Activated T-cell treated with anti-CD3 and anti-CD28 coated beads for 24 hours (primary cell): Measurements from ENCODE around the gene COL4A6.

Source experiments
- DNase-seq: peaks from one replicate; pipeline ENCODE4 v3.0.0-alpha.2; 2020; ENCODE audit warnings: low read depth

COL4A6 gene

GRCh38 chrX:108331126-108331909, 106.9 kb downstream of the COL4A6 start:
- DNase-seq, result no peak

DNA sequence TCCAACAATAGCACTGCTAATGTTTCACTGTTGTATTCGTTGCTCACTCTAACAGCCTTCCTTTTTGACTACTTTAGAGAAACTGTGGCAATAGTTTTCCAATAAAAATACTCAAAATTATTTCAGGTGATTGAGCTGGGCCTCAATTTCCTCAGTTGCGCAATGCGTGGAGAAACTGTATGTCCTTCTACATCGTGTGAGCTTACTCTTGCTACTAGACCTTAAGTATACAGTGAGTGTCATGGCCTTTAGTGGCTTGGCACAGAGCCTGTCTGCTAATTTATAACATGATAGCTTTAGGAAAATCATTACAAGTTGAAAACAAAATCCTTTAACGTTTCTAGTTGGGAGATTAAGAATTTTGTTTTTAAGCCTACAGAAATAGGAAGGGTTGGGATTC, 114.5 kb downstream of the COL4A6 start:
- DNase-seq, result no peak

DNA sequence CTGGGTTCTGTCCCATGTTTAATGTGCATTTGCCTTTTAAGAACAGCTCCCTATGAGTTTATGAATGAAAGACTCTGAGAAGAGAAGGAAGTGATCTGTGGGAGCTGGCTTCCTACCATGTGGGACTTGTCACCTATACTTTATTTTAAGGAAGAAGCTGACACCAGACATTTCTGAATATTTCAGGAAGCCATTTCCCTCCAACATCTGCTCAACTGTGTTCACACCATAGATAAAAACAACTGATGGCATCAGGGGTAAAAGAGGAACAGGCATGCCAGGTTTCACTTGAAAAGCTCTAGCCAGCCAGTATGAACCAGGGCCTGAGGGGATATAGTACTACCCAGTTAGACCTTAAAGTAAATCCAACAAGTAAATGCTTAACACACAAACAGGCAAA, 116.0 kb downstream of the COL4A6 start:
- DNase-seq, result no peak

GRCh38 chrX:108316456-108316855, 121.8 kb downstream of the COL4A6 start:
- no peak for DNase-seq

DNA sequence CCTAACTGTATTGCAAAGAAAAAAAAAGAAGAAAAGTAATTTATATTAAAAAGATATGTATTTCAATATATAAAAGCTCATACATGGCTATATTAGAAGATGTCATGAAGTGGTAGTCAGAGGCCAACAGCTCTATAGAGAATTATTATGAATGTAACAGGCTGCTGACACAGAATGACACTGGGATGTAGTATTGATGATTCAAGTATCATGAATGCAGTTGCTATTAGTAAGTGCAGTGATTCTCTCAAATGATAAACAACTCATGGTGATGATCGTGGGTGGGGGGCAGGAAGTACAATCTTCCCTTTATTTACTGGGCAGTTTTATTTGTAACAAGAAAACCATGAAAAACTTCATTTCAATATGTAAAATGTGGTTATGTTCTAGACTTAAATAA, 124.6 kb downstream of the COL4A6 start:
- DNase-seq, result no peak

GRCh38 chrX:108312957-108313356, 125.3 kb downstream of the COL4A6 start:
- DNase-seq, result no peak

DNA sequence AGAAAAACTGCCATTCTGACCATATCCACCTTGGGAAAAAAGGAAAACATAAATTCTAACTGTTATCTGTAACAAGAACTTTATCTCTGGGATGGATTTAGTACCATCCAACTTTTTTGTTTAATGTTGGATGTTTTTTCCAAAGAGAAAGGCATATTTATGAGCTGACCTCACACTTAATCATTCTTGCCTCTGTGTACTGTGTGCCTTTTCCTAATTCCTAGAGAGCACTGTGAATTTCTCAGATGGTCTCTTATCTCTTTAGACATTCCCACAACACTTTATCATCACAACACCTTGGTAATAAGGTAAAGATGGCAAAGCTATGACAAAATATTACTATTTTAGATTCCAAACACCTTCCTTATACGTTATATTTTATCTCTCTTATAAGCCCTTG, 126.2 kb downstream of the COL4A6 start:
- DNase-seq, result no peak

DNA sequence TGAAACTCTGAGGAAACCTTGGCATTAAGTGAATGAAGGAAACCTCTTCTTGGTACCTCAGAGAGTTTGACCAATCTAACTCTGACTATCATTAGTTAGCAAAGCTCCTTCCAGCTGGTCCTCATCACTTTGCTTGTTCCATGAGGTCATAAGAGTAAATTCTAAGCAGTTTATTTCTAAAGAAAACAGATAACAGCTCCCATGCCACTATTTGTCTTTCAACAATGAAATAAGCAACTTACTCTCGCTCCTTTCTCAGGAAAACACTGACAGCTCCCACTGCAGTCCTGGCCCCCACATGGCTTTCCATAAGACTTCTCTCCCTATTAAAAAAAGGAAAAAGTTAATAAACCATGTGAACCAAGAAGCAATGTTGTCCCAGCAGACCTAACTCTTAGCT, 127.7 kb downstream of the COL4A6 start:
- no peak for DNase-seq

GRCh38 chrX:108309144-108309543, 129.1 kb downstream of the COL4A6 start:
- no peak for DNase-seq

DNA sequence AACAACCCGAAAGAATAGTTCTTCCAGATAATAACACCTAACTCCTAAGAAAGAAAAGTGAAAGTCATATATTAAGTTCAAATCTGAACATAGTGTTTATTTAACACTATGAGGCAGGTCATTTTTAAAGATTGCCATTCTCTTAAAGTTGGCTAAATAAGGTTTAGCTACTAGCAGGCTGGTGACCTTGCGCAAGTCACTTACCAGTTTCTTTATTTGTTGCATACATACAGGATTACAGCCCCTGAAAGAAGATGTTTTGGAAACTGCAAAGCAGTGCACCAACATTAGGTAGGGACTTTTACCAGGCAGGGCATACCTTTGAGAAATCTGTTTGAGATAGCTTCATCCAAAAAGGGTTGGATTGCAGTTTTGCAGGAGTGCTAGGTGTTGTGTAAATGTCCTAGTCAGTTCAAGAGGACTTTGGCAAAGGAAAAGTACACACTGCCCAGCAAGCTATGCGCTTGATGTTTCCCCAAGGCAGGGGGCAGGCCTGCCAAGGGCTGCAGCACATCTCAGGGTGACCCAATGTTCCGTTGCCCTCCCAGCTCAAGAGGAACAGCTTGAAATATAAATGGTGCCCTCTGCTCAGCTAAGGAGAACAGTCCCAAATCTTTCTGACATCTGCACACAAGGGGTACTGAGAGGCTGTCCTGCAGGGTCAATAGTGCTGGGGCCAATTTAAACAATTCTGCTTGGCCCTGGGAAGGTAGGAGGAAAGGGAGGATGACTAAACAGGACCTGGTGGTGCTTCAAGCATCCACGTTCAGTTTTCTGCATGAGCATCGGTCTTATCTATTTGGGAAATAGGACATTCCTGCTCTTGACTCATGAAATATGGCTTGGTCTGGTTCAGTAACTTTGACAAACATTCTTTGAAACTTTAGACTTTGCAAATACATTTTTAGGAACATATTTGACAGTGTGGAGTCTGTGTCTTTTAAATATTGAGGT, 130.8 kb downstream of the COL4A6 start:
- no peak for DNase-seq

GRCh38 chrX:108306086-108306485, 132.1 kb downstream of the COL4A6 start:
- DNase-seq, result no peak

DNA sequence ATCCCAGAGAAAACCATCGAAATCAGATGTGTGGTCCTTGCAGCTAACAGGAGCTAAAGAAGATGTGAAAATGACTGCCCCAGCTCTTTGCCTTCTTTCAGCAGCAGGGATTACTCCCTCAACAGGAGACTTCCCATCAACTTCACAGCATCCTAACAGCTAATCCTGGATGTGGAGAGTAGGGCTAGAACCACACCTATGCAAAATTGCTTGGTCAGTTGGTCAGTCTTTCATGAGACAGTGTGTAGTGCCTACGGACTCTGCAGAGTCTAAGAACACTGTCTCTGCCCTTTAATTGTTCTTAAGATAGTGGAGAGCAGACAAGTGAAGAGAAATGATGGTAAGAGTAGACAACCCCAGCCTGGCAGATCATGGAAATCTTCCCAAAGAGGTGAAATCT, 133.5 kb downstream of the COL4A6 start:
- DNase-seq, result no peak

DNA sequence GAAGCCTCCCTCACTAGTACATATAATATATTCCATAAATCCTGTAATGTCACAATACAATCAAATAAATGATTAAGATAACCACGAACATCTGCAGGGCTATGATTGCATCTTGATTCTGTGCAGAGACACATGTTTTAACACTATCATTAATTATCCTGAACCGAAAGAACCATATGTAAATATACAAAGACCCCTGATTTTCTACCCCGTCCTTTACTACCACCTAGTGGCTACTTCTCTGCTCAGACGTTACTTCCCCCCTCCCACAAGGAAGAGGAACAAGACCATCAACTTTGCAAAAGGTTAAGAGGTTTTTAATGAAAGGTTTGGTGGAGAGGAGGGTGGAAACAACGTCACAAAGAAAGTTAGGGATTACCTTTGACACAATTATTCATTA, 134.0 kb downstream of the COL4A6 start:
- no peak for DNase-seq

- DNase-seq, result no peak
These were observed 134.5 kb downstream of the COL4A6 start for GRCh38 chrX:108303682-108304081.

DNA sequence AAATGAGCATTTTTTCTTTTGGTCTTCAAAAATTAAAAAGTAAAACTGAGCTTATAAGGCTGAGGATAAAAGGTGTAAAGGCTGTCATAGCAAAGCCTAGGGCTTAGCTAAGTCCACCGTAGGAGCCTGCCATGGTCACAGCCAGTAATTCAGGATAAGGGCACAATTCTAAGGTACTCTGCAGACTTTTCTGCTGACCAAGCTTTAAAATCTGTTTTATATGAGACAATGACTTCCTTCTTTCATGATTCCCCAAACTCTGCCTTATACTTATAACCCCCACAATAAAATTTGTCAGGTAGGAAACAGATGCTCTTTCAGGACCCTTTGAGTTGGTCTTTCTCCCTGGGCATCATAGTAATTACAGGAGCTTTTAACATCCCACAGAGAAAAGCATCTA, 138.5 kb downstream of the COL4A6 start:
- DNase-seq, result no peak

DNA sequence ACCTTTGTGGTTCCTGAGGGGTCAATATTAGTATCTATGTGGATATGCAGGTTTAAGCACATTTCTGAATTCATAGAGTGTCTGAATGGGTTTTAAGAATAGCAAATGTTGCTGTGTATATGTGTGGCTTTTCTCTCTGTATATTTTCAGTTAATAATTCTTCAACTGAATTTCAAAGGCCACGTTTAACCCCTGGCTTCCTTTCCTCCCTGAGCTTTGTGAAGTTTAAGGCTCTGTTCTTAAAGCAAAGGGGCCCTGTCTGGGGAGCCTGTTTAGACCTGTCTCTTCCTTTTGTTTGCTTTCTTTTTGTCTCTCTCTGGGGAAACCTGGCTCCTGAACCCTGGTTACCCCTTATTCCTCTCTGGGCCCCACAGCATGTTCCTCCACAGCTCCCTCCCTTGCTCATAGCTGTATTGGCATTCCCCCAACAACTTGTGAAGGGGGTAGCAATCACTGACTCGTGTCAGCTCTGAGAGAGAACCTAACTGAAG, 139.1 kb downstream of the COL4A6 start:
- DNase-seq, result no peak

DNA sequence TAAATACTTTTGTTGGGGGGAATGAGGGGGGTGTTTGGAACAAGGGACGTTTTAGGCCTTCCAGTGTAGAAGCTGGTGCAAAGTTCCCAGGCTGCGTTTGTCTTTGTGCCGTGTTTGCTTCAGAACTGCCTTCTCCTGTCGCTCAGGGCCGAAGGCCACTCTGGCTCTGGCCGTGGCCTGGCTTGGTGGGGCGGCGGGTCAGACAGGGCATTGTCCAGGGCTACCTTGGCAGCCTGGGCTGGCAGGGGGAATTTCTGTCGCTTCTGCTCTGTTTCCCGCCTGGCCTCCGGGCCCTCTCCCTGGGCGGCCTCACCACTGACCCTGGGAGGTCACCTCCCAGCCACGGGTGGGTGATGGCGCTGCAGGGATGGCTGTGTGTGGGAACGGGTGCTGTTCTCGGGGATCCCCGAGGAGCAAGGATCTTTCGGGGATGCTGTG, 140.0 kb downstream of the COL4A6 start:
- no peak for DNase-seq

DNA sequence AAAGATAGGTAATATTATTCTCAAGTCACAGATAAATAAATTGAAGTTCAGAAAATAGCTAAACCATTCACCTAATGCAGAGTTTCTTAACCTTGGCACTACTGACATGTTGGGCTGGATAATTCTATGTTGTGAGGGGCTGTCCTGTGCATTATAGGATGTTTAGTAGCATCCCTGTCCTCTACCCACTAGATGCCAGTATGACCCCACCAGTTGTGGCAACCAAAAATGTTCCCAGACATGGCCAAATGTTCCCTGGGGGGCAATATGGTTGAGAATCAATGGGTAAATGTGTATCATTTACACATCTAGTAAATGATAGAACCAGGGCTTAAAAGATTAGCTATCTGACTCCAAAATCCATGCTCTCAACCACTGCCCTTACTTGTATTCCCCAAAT, 140.9 kb downstream of the COL4A6 start:
- DNase-seq, result no peak

DNA sequence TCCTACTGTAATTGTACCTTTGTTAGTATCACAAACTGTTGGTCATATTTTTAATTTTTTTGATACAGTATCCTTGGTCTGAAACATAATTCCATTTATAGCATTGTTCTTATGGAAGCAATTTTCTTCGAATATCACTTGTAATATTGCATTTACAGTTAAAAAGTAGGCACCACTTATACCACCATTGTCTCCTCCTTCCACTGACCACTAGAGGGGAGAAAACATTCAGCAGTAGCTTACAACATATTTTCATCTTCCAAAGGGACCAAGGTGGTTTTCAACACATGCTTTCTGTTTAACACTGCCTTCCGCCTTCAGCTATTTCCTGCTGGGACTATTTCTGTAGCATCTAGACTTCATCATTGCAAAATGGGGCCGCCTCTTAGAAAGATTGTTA, 146.2 kb downstream of the COL4A6 start:
- DNase-seq, result no peak

GRCh38 chrX:108285918-108286317, 152.3 kb downstream of the COL4A6 start:
- DNase-seq, result no peak

DNA sequence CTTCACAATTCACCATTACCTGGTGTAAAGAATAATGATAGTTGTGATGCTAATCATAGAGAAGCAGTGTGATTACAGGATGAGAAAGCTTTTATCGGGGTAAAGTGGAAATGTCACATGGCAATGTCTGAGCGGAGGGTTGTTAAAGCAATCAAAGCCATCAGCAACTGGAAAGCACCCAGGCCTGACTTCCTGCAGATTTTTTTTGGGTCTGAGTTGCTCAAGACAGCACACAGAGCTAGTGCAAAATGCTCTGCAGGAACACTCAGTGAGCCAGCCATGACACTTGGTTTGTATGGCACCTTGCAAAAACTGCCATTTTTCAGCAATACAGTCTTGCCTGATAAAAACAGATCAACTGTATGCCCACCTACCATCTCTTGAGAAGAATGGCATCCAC, 152.9 kb downstream of the COL4A6 start:
- DNase-seq, result no peak

- DNase-seq, result no peak
These were observed 162.5 kb downstream of the COL4A6 start for GRCh38 chrX:108275732-108276131.

DNA sequence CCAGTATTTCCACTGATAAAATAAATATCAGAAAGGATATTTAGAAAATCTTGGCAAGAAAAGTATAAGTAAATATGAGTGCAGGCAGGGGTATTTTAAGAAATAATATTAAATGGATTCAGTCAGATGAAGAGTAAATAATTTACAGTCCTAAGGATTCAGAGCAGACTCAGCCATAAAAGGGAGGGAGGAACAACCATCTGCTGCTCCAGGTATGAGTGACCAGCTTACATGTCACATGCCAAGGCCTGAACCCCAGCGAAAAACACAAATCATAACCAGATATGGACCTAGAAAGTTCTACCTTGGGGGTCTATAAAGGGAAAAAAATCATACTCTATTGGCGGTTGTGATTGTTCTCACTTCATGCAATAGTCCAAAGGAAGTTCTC, 166.8 kb downstream of the COL4A6 start:
- no peak for DNase-seq
